Fibroblast of skin of left quadriceps (primary cell): Measurements from ENCODE around the gene PWWP2B.

Experiments used
- DNase-seq, 2 experiments: peaks; one replicate each; pipeline ENCODE4 v3.0.0-alpha.2; 2013; ENCODE audit warnings: low read depth in 2 of 2

The PWWP2B gene

DNA sequence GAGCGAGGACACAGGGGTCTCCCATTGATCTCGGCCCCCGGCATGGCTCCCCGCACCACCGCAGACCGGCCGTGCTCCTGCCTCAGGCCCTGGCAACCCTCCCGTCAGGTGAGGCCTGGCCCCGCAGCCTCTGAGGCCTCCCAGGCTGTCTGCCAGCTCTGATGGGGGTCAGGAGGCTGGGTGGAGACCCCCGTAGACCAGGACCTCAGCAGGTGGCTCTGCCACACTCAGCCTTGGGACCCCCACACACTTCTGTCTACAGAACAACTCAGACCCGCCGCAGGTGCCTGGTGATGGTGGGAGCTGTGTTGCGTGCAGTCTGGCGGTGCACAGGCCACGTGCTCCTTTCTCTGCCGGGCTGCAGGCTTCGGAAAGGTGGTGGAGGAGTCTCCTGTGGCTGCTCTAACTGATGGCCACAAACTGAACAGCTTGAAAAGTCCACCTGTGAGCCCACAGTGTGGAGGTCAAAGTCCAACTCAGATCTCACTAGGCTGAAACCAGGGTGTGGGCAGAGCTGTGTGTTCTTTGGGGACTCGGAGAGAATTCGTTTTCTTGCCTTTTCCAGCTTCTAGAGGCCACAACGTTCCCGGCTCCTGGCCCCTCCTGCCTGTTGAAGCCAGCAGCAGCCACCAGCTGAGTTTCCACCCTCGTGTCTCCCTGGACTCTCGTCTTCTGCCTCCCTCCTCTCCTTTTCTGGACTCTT lies 62.5 kb downstream of the PWWP2B start:
- no peak for DNase-seq

DNA sequence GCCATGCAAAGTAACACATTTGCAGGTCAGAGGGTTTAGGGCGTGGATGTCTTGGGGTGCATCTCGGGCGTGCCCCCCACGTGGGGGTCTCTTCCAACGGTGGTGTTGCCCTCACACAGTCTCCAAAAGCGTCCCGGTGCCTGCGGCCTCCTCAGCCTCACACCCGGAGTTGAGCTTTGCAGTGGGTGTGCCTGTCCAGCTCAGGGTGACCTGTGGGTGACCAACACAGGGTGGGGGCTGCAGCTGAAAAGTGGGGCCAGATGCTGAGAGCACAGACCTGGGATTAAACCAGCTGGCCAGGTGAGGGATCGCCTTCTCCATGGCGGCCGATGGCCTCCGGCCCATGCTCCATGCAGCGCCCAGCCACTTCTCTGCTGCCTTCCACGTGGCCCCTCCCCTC lies 63.1 kb downstream of the PWWP2B start:
- no peak for DNase-seq

- no peak for DNase-seq
Measured at GRCh38 chr10:132460691-132461090, 63.7 kb downstream of the PWWP2B start.

DNA sequence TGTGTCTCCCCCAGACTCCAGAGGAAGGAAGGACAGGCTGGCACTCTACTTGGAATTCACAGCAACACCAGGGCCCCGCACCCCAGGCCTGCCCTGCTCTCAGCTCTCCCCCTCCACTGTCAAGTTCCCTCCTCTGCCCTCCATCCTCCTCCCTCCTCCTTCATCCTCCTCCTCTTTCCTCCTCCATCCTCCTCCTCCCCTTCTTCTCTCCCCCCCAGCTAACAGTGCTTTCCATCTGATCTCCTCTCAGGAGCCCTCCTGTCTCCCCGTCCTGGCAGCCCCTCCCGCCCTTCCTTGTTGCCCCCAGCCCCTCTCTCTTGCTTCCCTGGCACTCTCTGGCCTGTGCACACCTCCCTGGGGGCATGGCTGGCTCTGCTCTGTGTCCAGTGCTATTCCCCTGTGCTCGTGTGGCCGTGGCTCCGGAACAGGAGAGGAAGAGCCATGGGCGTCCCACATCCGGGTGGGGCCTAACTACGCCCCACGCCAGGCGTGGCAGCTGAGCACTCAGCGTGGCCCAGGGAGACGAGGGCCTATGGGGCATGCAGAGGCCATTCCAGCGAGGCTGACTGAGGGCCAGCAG lies 64.2 kb downstream of the PWWP2B start:
- no peak for DNase-seq

DNA sequence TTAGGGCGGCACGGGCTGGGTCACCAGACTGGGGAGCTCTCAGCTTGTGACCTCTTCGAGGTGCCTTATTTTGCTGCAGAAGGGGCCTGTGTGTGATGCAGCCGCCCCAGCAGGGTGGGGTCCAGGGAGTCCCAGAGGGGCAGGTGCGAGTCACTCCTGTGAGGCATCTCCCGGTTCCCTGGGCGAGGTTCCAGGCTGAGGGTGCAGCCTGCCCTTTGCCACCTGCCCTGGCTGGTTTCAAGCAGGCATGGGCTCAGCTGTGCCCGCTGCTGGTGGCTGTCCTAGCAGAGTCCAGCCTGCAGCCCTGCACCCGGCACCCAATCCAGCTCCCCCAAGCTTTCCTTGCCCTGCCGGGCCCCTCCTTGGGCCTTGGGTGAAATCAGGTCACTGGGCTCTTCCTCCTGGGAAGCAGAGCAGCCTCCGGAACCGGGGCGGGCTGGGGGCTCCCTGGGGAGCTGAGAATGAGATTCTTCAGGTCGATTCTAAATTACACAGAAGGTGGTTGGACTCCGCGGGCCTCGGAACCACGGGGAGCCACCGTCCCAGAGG lies 64.8 kb downstream of the PWWP2B start:
- no peak for DNase-seq

- no peak for DNase-seq
Measured at GRCh38 chr10:132462463-132463332, 65.7 kb downstream of the PWWP2B start.

DNA sequence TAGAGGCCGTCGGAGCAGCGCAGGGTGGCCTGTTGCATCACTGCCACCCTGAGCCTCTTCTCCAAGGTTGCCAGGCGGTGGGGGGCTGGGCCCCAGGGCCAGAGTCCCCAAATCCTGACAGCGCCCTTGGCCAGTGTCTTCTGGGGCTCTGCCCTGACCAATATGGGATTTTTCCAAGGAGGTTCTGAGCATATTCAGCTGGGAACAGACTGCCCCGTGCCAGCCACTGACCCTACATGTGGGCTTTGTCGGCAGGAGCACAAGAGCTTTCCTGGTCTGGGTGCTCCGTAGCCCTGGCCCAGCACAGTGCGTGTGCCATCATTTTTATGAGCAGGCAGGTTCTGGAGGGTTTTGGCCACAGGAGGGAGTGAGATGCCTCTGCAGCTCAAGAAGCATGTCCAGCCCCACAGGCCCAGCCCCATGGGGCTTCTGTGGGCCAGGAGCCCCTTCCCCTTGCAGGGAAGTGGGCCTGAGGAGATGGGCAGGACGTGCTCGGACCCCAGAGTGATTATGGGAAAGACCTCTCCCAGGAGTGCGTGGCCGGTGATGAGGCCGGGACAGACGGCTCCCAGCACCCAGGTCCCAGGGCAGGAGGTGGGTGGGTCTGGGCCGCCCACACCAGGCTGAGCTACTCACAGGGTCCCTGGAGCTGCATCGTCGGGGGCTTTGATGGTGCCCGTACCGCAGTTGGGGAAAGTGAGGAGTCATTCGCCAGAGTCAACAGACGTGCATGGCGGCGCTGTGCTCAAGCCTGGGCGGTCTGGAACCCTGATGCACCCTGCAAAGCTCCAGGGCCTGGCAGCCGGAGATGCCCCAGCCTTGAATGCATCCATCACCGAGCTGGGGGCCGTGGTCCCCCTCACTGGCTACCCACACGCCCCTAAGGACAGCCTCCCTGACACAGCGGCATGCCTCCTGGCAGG lies 66.6 kb downstream of the PWWP2B start:
- DNase-seq, result no peak

GRCh38 chr10:132464256-132465192 lies 67.5 kb downstream of the PWWP2B start:
- no peak for DNase-seq

DNA sequence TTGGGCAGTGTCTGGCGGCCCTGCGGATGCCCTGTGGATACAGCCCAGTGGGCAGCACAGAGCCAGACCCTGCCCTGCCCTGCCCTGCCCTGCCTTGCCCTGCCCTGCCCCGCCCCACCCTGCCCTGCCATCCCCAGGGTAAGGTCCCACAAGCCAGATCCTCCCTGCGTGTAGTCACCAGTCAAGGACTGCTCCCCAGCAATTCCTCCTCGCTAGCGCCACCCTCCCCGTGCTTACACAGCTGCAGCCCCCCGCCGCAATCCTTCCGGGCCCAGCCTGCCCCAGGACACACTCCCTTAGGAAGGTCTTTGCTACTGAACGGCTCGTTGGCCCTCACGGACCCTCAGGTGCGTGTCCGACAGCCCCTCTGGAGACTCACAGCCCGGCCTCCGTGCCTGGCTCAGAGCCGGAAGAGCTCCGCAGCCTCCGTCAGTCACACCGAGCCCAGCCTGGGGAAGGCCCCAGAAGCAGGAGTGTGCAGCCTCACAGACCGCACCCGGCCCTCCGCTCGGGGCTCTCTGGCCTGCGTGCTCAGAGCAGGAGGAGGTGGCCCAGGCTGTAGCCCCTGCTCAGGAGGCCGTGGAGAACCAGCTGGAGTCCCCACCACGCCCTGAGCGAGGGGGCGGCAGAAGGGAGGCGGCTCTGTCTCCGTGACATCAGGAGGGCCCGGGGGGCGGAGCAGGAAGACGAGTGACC lies 68.3 kb downstream of the PWWP2B start:
- no peak for DNase-seq

- no peak for DNase-seq
Measured at GRCh38 chr10:132465889-132466519, 69.0 kb downstream of the PWWP2B start.

DNA sequence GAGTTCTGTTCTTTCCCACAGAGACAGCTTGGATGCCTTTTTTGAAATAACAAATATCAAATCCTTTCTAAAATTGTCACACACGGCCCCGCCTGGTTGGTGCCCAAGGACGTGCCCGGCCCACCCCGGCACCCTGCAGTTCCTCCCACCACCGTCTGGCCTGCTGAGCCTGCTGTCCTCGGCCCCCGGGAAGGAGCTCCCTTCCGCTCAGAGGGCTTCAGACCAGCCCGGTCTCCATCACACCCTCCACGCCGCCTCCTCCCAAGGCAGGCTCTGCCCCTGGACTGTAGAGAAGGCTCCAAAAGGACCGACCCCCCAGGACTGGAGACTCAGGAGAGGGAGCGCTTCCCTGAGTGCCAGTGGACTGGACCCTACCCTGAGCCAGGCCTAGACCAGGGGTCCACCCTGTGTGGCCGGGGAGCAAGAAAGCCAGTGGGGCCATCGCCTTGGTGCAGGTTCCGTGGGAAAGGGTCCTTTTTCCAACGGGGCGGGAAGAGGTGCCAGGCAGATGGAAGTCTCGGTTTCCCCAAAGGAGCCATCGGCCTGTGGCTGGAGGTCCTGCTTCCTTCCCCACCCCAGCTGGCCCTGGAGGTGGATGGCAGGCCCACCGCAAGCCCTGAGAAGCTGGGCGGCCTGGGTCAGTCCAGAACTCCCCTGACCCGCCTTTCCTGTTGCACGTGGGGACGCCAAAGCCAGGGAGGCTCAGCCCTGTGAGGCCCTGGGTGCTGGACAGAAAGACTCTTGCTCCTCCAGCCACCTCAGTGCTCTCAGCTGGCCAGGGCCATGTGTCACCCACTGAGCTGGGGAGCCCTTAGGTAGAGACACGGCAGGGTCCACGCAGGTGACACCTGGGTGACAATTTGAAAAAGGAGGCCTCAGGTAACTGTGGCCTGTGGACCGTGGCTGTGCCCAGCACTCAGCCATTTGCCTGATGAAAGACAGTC lies 69.8 kb downstream of the PWWP2B start:
- DNase-seq, result no peak
